ENCODE data around the gene PPP1R15A. TPM values are rescaled to one million over a fixed set of nuclear protein-coding genes. Genes with fewer than 3 reads are reported as not detected.

PPP1R15A gene
- total RNA-seq, 2 donors from 2014 or later: 108 to 139 TPM

- Histone ChIP-seq H3K9me3 (no peaks in the 10 kb centered on the region), H3K36me3 (peaks cover 50% of the 10 kb centered on the region), H3K27ac (no peak overlapping the region), H3K4me1 (ENCODE audit: control insufficient read depth in 1 of 2, low read depth in 2 of 2) (no peaks in the 10 kb centered on the region), H3K27me3 (replicated peaks; ENCODE audit: insufficient read depth) (no peaks in the 10 kb centered on the region), H3K4me3 (no peak overlapping the region)
- DNase-seq (ENCODE audit: low spot score) (no peak), ATAC-seq (ENCODE audit: insufficient number of reproducible peaks, low FRiP score, low read depth) (no peak)
- TF ChIP-seq CTCF (IDR thresholded peaks at IDR 0.05): no peak
Observed at GRCh38 chr19:48920949-48921348, 48.7 kb downstream of the PPP1R15A start.

GRCh38 chr19:48921721-48922500 is 49.7 kb downstream of the PPP1R15A start:
- ATAC-seq (ENCODE audit: insufficient number of reproducible peaks, low FRiP score, low read depth) (no peak), DNase-seq (ENCODE audit: low spot score) (no peak)
- Histone ChIP-seq H3K4me1 (ENCODE audit: control insufficient read depth in 1 of 2, low read depth in 2 of 2) (no peaks in the 10 kb centered on the region), H3K27me3 (replicated peaks; ENCODE audit: insufficient read depth) (no peaks in the 10 kb centered on the region), H3K27ac (no peak overlapping the region), H3K4me3 (no peak overlapping the region), H3K9me3 (no peaks in the 10 kb centered on the region), H3K36me3 (peaks cover 41% of the 10 kb centered on the region)
- TF ChIP-seq CTCF (IDR thresholded peaks at IDR 0.05): no peak

GRCh38 chr19:48922548-48923490 is 50.6 kb downstream of the PPP1R15A start:
- H3K36me3 ChIP-seq: peaks cover 41% of the 10 kb centered on the region
- H3K4me1 ChIP-seq (ENCODE audit: control insufficient read depth in 1 of 2, low read depth in 2 of 2): peaks cover 0 to 5% of the 10 kb centered on the region in 2 donors
- H3K9me3 ChIP-seq: no peaks in the 10 kb centered on the region
- TF ChIP-seq CTCF (IDR thresholded peaks at IDR 0.05): no peak
- H3K4me3 ChIP-seq: no peak overlapping the region
- no peak for ATAC-seq (ENCODE audit: insufficient number of reproducible peaks, low FRiP score, low read depth)
- no peaks in the 10 kb centered on the region for H3K27me3 ChIP-seq (replicated peaks; ENCODE audit: insufficient read depth)
- H3K27ac ChIP-seq: no peak overlapping the region
- no peak for DNase-seq (ENCODE audit: low spot score)

GRCh38 chr19:48925240-48925843 is 53.1 kb downstream of the PPP1R15A start:
- H3K9me3 ChIP-seq: no peaks in the 10 kb centered on the region
- no peak overlapping the region for H3K4me3 ChIP-seq
- peaks cover 0 to 5% of the 10 kb centered on the region in 2 donors for H3K4me1 ChIP-seq (ENCODE audit: control insufficient read depth in 1 of 2, low read depth in 2 of 2)
- ATAC-seq (ENCODE audit: insufficient number of reproducible peaks, low FRiP score, low read depth) (no peak), DNase-seq (ENCODE audit: low spot score) (no peak)
- TF ChIP-seq CTCF (IDR thresholded peaks at IDR 0.05): no peak
- H3K27ac ChIP-seq: no peak overlapping the region
- H3K36me3 ChIP-seq: peaks cover 30% of the 10 kb centered on the region
- H3K27me3 ChIP-seq (replicated peaks; ENCODE audit: insufficient read depth): no peaks in the 10 kb centered on the region

Other genes starting within 250 kb of the PPP1R15A start
- 10 to 100 TPM in 1 of 2 donors, 1 to 10 TPM in 1; 3.9 to 15.0 TPM for gene DBP, start 235.0 kb upstream of the PPP1R15A start, total RNA-seq
- 1 to 10 TPM; 3.0 to 4.6 TPM for gene CA11, start 226.2 kb upstream of the PPP1R15A start, total RNA-seq
- gene NTN5, start 199.4 kb upstream of the PPP1R15A start, total RNA-seq: 1 to 10 TPM in 1 of 2 donors, under 1 TPM in 1; 0.54 to 2.8 TPM
- 1 to 10 TPM in 1 of 2 donors, not detected in 1; 2.3 TPM for gene FUT2, start 176.4 kb upstream of the PPP1R15A start, total RNA-seq
- not detected for gene MAMSTR, start 152.7 kb upstream of the PPP1R15A start, total RNA-seq
- gene RASIP1, start 131.8 kb upstream of the PPP1R15A start, total RNA-seq: 10 to 100 TPM; 11.6 to 12.3 TPM
- gene IZUMO1, start 125.5 kb upstream of the PPP1R15A start, total RNA-seq: not detected
- gene FUT1, start 119.8 kb upstream of the PPP1R15A start, total RNA-seq: under 1 TPM; 0.27 to 0.99 TPM
- not detected for gene FGF21, start 116.9 kb upstream of the PPP1R15A start, total RNA-seq
- gene BCAT2, start 61.4 kb upstream of the PPP1R15A start, total RNA-seq: 10 to 100 TPM; 26.5 to 38.4 TPM
- 10 to 100 TPM; 10.2 to 16.8 TPM for gene HSD17B14, start 35.9 kb upstream of the PPP1R15A start, total RNA-seq
- gene PLEKHA4, start 3.8 kb upstream of the PPP1R15A start, total RNA-seq: 10 to 100 TPM; 45.1 to 45.2 TPM
- gene TULP2, start 26.3 kb downstream of the PPP1R15A start, total RNA-seq: under 1 TPM; 0.27 to 0.78 TPM
- 100 to 1,000 TPM; 415 to 671 TPM for gene NUCB1, start 27.9 kb downstream of the PPP1R15A start, total RNA-seq
- gene DHDH, start 61.3 kb downstream of the PPP1R15A start, total RNA-seq: 1 to 10 TPM in 1 of 2 donors, not detected in 1; 3.7 TPM
- gene BAX, start 82.5 kb downstream of the PPP1R15A start, total RNA-seq: 100 to 1,000 TPM in 1 of 2 donors, 10 to 100 TPM in 1; 53.1 to 104 TPM
- gene FTL, start 92.9 kb downstream of the PPP1R15A start, total RNA-seq: 1,000 to 10,000 TPM; 3,403 to 7,108 TPM
- 10 to 100 TPM; 30.1 to 44.4 TPM for gene GYS1, start 120.9 kb downstream of the PPP1R15A start, total RNA-seq
- gene RUVBL2, start 121.5 kb downstream of the PPP1R15A start, total RNA-seq: 10 to 100 TPM; 51.6 to 52.3 TPM
- gene LHB, start 144.7 kb downstream of the PPP1R15A start, total RNA-seq: not detected
- not detected for gene CGB3, start 151.9 kb downstream of the PPP1R15A start, total RNA-seq
- gene CGB2, start 159.5 kb downstream of the PPP1R15A start, total RNA-seq: not detected
- not detected for gene CGB1, start 164.5 kb downstream of the PPP1R15A start, total RNA-seq
- gene CGB5, start 171.4 kb downstream of the PPP1R15A start, total RNA-seq: not detected
- not detected for gene CGB8, start 176.7 kb downstream of the PPP1R15A start, total RNA-seq
- not detected for gene CGB7, start 185.3 kb downstream of the PPP1R15A start, total RNA-seq
- gene NTF4, start 192.4 kb downstream of the PPP1R15A start, total RNA-seq: not detected
- not detected for gene KCNA7, start 200.3 kb downstream of the PPP1R15A start, total RNA-seq
- gene SNRNP70, start 213.0 kb downstream of the PPP1R15A start, total RNA-seq: 100 to 1,000 TPM; 339 to 438 TPM
- gene LIN7B, start 241.9 kb downstream of the PPP1R15A start, total RNA-seq: 10 to 100 TPM in 1 of 2 donors, not detected in 1; 19.8 TPM
- not detected for gene C19orf73, start 246.7 kb downstream of the PPP1R15A start, total RNA-seq
- 1 to 10 TPM; 2.7 to 5.0 TPM for gene PPFIA3, start 247.1 kb downstream of the PPP1R15A start, total RNA-seq

Data from thoracic aorta (tissue), 2 donors.